Ovary (tissue), 3 donors: ENCODE results near the gene CYP3A5.

ENCODE experiments used
- EP300 ChIP-seq: sonication (generic); formaldehyde crosslinking; IDR thresholded peaks from one replicate; pipeline ENCODE4 v1.6.1; 2017; ENCODE audit warnings: antibody characterized with exemption
- POLR2A ChIP-seq: fragments of 450-650 bp; IDR thresholded peaks from one replicate; pipeline ENCODE4 v1.6.1; 2017; ENCODE audit warnings: antibody characterized with exemption, mild to moderate bottlenecking, moderate library complexity
- TF ChIP-seq, protein P1 (sequence below), 3 donors: fragments of 450-650 bp in 2 of 3; fragments of 200-600 bp in 1 of 3; IDR thresholded peaks; one replicate each; pipeline versions ENCODE4 v1.5.1 to v1.8.0; 2016 to 2022; ENCODE audit warnings: antibody characterized with exemption in 3 of 3, mild to moderate bottlenecking in 1 of 3
- donor health status: DM: no; HTN: no; CAD: no.

- TF ChIP-seq, protein P1, sequence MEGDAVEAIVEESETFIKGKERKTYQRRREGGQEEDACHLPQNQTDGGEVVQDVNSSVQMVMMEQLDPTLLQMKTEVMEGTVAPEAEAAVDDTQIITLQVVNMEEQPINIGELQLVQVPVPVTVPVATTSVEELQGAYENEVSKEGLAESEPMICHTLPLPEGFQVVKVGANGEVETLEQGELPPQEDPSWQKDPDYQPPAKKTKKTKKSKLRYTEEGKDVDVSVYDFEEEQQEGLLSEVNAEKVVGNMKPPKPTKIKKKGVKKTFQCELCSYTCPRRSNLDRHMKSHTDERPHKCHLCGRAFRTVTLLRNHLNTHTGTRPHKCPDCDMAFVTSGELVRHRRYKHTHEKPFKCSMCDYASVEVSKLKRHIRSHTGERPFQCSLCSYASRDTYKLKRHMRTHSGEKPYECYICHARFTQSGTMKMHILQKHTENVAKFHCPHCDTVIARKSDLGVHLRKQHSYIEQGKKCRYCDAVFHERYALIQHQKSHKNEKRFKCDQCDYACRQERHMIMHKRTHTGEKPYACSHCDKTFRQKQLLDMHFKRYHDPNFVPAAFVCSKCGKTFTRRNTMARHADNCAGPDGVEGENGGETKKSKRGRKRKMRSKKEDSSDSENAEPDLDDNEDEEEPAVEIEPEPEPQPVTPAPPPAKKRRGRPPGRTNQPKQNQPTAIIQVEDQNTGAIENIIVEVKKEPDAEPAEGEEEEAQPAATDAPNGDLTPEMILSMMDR (IDR thresholded peaks at IDR 0.05): no peak
- no peak for TF ChIP-seq POLR2A
- no peak for TF ChIP-seq EP300
These were observed 41.2 kb upstream of the CYP3A5 start for GRCh38 chr7:99720800-99721595.
